ENCODE measurements around the gene DDIT4L.
"Not testable (repeated sequence)": the region's sequence is repeated elsewhere in the genome, so short reads cannot be mapped to it uniquely, and the experiment has no call there.

The DDIT4L gene

DNA sequence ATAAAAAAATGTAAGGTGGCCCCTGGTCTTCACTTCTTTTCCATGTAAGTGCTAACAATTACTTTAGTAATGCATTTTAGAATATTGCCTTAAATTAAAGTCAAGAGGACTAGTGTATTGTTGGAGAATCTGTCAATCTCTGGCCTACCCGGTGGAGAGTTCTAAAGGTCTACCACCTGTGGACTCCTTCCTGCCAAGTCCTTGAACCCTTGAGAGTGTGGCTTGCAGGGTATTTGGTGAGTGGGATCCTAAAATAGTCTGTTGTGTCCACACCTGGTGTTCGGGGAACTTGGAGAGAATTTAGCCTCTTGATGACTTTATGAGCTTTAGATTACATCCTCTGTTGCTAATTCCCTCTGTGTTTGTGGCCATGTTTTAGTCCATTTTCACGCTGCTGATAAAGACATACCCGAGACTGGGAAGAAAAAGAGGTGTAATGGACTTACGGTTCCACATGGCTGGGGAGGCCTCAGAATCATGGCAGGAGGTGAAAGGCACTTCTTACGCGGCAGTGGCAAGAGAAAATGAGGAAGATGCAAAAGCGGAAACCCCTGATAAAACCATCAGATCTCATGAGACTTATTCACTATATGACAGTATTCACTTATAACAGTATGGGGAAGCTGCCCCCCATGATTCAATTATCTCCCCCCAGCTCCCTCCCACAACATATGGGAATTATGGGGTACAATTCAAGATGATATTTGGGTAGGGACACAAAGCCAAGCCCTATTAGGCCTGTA lies 23.8 kb downstream of the DDIT4L start:
- DNase-seq (ENCODE audit: low read depth), result no peak

DNA sequence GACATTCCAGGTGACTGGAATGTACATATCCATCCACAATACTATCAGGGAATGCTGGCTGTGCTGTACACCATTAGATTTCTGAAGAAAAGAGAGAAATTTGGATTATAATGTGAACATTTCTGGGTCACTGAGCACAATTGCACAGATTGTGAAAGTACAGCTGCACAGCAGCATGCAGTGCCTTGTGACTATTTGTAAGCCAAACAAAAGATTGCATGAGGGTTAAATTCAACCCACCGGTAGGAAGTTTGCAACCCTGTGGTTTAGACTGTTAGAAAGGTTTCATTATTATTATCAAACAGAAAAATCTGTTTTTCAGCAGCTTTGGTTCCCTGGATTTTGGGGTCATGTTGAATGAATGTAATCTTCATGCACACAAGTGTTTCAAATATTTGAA lies 24.5 kb downstream of the DDIT4L start:
- no peak for DNase-seq (ENCODE audit: low read depth)

- no peak for DNase-seq (ENCODE audit: low read depth)
Measured at GRCh38 chr4:100164808-100165760, 25.2 kb downstream of the DDIT4L start.

DNA sequence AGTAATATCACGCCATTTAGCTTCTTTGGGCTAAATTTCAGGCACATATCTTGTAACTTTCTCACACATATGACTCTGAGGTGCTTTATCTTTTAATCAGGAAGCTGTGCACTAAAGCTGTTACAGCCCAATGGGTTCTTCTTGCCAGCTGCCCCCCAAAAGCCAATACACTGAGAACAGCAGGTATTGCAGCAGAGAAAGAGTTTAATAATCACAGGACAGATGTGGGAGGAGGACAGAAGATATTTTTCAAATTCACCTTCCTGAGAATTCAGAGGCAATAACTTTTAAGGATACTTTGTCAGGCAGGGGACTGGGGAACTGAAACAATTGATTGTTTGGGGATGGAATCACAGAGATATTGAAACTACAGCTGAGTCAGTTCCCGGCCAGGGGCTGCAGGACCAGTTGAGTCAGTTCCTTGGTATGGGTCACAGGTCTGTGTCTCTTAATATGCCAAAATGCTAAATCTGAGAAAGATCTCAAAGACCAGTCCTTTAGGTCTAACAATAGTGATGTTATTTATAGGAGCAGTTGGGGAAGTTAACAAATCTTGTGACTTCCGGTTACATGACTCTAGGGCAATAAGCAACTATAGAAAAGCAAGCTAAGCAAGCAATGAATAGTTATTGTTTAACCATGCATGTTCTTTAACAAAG lies 28.1 kb downstream of the DDIT4L start:
- no peak for DNase-seq (ENCODE audit: low read depth)

DNA sequence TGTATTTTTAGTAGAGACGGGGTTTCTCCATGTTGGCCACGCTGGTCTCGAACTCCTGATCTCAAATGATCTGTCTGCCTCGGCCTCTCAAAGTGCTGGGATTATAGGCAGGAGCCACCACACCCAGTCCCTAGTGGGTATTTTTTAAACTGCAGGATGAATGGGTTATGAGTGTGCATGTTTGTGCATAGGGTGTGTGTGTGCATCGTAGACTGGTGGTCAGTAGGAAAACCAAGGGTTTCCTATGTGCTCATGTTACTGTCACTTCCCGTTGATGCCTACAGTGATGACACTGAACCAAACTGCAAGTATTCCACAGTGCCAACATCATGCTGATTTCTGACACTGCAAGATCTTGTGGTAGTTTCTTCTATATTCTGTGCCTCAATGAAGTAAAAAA lies 41.1 kb downstream of the DDIT4L start:
- no peak for DNase-seq (ENCODE audit: low read depth)

DNA sequence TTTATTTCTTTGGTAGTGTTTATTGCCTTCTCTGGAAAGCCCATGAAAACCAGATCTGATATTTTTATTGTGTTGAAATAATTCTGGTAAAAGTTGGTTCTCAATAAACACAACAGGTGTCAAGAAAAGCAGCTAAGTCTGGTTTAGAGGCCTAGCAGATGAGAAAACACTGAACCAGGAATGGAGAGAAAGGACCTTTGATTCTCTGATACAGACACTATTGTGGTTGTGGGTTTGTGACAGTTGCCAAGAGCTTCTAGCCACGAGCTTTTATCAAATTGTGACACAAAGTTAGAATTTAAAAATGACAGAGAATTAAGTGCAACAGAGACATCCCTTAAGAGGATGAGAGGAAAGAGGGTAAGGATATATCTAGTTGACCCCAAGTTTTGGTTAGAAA lies 42.6 kb downstream of the DDIT4L start:
- DNase-seq (ENCODE audit: low read depth), result no peak

GRCh38 chr4:100147198-100147597 lies 43.1 kb downstream of the DDIT4L start:
- DNase-seq (ENCODE audit: low read depth), result no peak

GRCh38 chr4:100146756-100147155 lies 43.5 kb downstream of the DDIT4L start:
- no peak for DNase-seq (ENCODE audit: low read depth)

DNA sequence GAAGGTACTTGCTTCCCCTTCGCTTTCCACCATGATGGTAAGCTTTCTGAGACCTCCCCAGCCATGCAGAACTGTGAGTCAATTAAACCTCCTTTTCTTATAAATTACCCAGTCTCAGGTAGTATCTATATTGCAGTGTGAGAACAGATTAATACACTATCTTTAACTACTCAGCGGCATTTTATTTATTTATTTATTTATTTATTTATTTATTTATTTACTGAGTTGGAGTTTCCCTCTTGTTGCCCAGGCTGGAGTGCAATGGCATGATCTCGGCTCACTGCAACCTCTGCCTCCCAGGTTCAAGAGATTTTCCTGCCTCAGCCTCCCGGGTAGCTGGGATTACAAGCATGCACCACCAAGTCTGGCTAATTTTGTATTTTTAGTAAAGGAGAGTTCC lies 52.9 kb downstream of the DDIT4L start:
- not testable (repeated sequence) for DNase-seq (ENCODE audit: low read depth)

Measured in stimulated activated CD8-positive, alpha-beta memory T cell treated with anti-CD3 and anti-CD28 coated beads, Interleukin-7, amount 100 ng/mL, for 24 hours (primary cell).